ENCODE data around the gene SNAP91. TPM values are rescaled to one million over a fixed set of nuclear protein-coding genes. Genes with fewer than 3 reads are reported as not detected.
"Not testable (repeated sequence)": the region's sequence is repeated elsewhere in the genome, so short reads cannot be mapped to it uniquely, and the experiment has no call there.

Gene SNAP91
- total RNA-seq, 1 donor from 2014 or later: not detected

DNA sequence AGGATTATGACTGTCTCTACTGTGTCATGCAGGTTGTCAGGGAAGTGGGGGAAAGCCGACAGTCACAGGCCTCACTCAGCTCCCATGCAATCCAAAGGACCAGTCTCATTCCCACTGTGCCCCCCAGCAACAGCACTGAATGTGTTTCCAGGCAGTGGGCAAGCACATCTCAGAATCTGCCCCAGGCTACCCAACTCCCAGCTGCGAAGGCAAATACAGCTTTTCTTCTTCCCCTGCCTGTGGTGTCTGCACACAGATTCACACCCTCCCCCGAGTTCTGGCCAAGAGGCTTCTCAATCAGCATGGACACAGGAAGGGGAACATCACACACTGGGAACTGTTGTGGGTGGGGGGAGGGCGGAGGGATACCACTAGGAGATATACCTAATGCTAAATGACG, 75.3 kb downstream of the SNAP91 start:
- TF ChIP-seq, protein P1, sequence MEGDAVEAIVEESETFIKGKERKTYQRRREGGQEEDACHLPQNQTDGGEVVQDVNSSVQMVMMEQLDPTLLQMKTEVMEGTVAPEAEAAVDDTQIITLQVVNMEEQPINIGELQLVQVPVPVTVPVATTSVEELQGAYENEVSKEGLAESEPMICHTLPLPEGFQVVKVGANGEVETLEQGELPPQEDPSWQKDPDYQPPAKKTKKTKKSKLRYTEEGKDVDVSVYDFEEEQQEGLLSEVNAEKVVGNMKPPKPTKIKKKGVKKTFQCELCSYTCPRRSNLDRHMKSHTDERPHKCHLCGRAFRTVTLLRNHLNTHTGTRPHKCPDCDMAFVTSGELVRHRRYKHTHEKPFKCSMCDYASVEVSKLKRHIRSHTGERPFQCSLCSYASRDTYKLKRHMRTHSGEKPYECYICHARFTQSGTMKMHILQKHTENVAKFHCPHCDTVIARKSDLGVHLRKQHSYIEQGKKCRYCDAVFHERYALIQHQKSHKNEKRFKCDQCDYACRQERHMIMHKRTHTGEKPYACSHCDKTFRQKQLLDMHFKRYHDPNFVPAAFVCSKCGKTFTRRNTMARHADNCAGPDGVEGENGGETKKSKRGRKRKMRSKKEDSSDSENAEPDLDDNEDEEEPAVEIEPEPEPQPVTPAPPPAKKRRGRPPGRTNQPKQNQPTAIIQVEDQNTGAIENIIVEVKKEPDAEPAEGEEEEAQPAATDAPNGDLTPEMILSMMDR (conservative IDR thresholded peaks at IDR 0.05; ENCODE audit: low read depth, low read length): no peak
- H3K4me3 ChIP-seq (ENCODE audit: low read depth, low read length): no peak overlapping the region
- DNase-seq (ENCODE audit: low read depth): no peak

GRCh38 chr6:83633149-83633548, 75.8 kb downstream of the SNAP91 start:
- TF ChIP-seq, protein P1 (conservative IDR thresholded peaks at IDR 0.05; ENCODE audit: low read depth, low read length): no peak
- H3K4me3 ChIP-seq (ENCODE audit: low read depth, low read length): no peak overlapping the region
- DNase-seq (ENCODE audit: low read depth): no peak

GRCh38 chr6:83629908-83630307, 79.0 kb downstream of the SNAP91 start:
- DNase-seq (ENCODE audit: low read depth); H3K4me3 ChIP-seq (ENCODE audit: low read depth, low read length): not testable (repeated sequence)

DNA sequence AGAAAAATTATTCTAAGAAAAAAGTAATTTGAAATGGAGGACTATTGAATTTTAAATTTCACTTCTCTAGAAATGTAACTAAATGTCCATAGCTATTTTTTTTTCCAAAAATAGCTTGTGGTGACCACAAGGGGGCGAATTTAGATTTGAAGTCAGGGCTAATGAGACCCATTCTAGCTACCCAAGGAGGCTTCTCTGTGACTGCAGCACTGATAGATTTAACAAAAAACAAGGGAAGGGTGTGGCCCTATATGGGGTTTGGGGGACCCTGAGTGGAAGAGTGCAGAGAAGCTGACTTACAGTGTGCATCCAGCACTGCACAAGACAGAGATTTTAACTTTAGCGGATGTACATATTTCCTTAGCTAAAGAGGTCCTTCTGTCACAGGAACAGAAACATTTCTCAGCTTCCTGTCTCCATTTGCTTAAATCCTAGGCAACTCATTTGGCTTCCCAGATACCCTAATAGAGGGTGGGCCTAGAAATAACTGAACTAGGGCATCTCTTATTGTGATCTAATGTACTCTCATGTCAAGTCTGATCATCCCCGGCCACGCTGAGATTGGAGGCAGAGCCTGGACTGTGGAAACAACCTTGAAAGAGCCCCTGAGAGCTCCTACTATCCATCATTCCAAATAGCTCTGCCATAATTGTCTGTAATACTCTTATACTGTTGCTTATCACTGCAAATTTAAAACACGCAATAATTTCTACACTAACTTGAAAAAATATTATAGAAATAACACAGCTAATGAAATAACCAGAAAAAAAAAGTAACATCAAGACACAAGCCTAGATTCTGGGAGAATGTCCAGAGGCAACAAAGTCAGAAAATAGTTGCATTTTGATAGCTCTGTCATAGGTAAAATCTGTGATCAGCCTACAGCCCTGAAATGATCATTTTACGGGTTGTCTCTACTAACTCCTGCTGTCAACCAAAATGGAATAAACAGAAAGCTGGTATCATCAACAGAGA, 93.6 kb downstream of the SNAP91 start:
- H3K4me3 ChIP-seq (ENCODE audit: low read depth, low read length): no peak overlapping the region
- DNase-seq (ENCODE audit: low read depth): no peak
- TF ChIP-seq, protein P1 (conservative IDR thresholded peaks at IDR 0.05; ENCODE audit: low read depth, low read length): peak; percentile 67

DNA sequence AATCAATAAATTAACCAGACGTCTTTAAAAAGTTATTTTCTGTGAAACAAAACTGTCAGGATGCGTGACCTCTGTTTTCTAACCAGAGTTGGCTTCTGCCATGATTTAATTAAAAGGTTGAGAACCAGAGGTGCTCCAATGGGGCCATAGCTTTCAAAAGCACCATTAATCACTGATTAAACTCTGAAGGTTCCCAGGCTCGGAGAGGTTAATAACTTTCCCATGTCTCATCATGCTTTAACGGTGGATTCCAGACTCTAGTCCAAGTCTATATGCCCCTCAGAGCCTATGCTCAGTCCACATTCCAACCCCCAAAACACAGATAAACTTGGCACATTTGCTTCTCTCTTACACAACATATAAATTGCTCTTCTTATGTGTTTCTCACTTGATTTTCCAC, 95.5 kb downstream of the SNAP91 start:
- H3K4me3 ChIP-seq (ENCODE audit: low read depth, low read length): no peak overlapping the region
- DNase-seq (ENCODE audit: low read depth): no peak
- TF ChIP-seq, protein P1 (conservative IDR thresholded peaks at IDR 0.05; ENCODE audit: low read depth, low read length): no peak

DNA sequence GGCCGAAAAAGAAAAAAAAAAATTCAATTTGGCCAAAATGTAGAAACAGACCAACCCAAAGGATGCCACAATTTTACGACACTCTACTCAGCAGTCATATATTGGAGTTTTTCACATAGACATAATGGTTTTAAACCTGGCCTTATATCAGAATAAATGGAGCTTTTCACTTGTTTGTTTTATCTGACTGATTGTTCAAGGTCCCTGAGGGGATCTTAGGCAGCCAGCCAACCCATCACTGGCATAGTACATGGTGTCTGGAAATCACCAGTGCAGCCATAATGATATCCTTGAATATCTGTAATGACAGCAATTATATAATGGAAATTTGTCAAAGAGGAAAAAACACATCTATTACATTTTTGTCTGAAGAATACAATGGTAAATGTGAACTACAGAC, 99.7 kb downstream of the SNAP91 start:
- no peak for DNase-seq (ENCODE audit: low read depth)
- H3K4me3 ChIP-seq (ENCODE audit: low read depth, low read length): no peak overlapping the region
- TF ChIP-seq, protein P1 (conservative IDR thresholded peaks at IDR 0.05; ENCODE audit: low read depth, low read length): no peak

GRCh38 chr6:83605517-83605916, 103.4 kb downstream of the SNAP91 start:
- no peak for DNase-seq (ENCODE audit: low read depth)
- TF ChIP-seq, protein P1 (conservative IDR thresholded peaks at IDR 0.05; ENCODE audit: low read depth, low read length): no peak
- H3K4me3 ChIP-seq (ENCODE audit: low read depth, low read length): no peak overlapping the region

Measured in epithelial cell of proximal tubule (primary cell).